ENCODE measurements around the gene MRTFA.

Gene MRTFA

DNA sequence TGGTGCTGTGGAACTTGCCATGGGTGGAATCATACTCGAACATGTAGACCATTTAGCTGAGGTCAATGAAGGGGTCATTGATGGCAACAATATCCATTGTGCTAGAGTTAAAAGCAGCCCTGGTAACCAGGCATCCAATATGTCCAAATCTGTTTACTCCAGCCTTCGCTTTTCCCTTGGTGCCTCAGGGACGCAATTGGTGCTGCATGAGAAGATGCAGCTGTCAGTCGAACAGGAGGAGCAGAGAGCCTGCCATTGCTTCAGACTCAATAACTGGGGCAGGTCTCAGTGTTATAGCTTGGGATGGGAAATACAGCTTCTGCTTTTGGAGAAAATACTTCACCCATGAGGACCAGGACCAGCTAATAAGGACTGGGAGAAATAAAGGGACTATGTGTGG, 37.8 kb upstream of the MRTFA start:
- no peak overlapping the region for H3K27ac ChIP-seq
- H3K27me3 ChIP-seq: peaks cover 0 to 15% of the 10 kb centered on the region in 2 donors
- no peaks in the 10 kb centered on the region for H3K36me3 ChIP-seq
- H3K9me3 ChIP-seq: no peaks in the 10 kb centered on the region
- DNase-seq: no peak
- peaks cover 0 to 7% (median 5%) of the 10 kb centered on the region in 4 donors for H3K4me1 ChIP-seq
- TF ChIP-seq, protein P1, sequence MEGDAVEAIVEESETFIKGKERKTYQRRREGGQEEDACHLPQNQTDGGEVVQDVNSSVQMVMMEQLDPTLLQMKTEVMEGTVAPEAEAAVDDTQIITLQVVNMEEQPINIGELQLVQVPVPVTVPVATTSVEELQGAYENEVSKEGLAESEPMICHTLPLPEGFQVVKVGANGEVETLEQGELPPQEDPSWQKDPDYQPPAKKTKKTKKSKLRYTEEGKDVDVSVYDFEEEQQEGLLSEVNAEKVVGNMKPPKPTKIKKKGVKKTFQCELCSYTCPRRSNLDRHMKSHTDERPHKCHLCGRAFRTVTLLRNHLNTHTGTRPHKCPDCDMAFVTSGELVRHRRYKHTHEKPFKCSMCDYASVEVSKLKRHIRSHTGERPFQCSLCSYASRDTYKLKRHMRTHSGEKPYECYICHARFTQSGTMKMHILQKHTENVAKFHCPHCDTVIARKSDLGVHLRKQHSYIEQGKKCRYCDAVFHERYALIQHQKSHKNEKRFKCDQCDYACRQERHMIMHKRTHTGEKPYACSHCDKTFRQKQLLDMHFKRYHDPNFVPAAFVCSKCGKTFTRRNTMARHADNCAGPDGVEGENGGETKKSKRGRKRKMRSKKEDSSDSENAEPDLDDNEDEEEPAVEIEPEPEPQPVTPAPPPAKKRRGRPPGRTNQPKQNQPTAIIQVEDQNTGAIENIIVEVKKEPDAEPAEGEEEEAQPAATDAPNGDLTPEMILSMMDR (IDR thresholded peaks at IDR 0.05): no peak
- H3K4me3 ChIP-seq: no peak overlapping the region
- intact Hi-C loops (cut with DNase I; ENCODE audit: low total_unique reads): no loop called here

DNA sequence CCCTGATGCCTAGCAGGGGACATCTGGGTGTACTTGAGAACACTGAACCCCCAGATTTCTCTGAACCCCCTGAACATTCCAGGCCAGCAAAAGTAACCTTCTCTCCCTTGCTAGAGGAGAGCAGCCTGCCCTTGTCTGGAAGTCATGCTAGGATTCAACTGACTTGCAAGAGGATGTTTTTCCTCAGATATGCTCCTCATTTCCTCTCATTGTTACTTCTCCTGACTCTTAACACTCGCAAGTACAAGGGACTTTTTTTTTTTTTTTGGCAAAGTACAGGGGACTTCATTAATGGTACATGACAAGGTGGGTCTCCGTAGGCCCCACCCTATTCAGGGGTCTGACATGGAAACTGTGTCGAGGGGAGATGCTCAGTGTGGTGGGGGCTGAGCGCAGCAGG, 36.5 kb upstream of the MRTFA start:
- H3K36me3 ChIP-seq: no peaks in the 10 kb centered on the region
- H3K9me3 ChIP-seq: no peaks in the 10 kb centered on the region
- no peak overlapping the region for H3K27ac ChIP-seq
- TF ChIP-seq, protein P1 (IDR thresholded peaks at IDR 0.05): no peak
- H3K4me3 ChIP-seq: no peak overlapping the region
- intact Hi-C loops (cut with DNase I; ENCODE audit: low total_unique reads): no loop called here
- H3K27me3 ChIP-seq: peaks cover 0 to 2% of the 10 kb centered on the region in 2 donors
- no peaks in the 10 kb centered on the region for H3K4me1 ChIP-seq
- no peak for DNase-seq

DNA sequence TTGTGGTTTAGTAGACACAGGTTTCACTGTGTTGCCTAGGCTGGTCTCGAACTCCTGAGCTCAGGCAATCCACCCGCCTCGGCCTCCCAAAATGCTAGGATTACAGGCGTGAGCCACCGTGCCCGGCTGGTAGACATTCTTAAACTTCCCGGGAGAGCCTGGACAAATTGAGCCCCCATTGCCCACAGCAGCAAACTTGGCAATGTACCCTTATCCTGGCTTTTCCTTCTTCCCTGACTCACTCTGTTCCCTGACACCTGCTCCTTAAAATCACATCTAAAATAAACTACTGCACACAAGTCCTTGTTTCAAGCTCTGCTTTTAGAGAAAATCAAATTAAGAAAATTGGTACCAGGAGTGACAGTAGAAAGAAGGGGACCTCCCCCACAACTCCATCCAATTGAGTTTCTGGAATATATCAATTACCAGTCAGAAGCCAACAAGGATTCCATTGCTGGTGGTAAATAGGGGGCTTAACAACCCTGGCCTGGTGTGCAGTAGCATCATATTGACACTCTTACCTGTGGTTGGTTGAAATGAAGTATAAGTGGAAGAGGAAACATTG, 35.4 kb upstream of the MRTFA start:
- no peak for DNase-seq
- Histone ChIP-seq H3K27me3 (no peaks in the 10 kb centered on the region), H3K9me3 (no peaks in the 10 kb centered on the region), H3K4me1 (peaks cover 0 to 7% (median 5%) of the 10 kb centered on the region in 4 donors), H3K27ac (no peak overlapping the region), H3K36me3 (no peaks in the 10 kb centered on the region), H3K4me3 (no peak overlapping the region)
- intact Hi-C loops (cut with DNase I; ENCODE audit: low total_unique reads): no loop called here
- TF ChIP-seq, protein P1 (IDR thresholded peaks at IDR 0.05): no peak

DNA sequence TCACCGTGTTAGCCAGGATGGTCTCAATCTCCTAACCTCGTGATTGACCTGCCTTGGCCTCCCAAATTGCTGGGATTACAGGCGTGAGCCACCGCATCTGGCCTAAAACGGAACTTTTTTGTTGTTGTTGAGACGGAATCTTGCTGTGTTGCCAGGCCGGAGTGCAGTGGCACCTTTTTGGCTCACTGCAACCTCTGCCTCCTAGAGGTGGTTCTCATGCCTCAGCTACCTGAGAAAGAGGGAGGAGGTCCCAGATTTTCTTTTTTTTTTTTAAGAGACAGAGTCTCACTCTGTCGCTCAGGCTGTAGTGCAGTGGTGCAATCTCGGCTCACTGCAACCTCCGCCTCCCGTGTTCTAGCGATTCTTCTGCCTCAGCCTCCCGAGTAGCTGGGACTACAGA, 34.9 kb upstream of the MRTFA start:
- Histone ChIP-seq H3K27me3 (no peaks in the 10 kb centered on the region), H3K36me3 (no peaks in the 10 kb centered on the region), H3K4me3 (no peak overlapping the region), H3K9me3 (no peaks in the 10 kb centered on the region), H3K27ac (no peak overlapping the region), H3K4me1 (peaks cover 0 to 12% (median 9%) of the 10 kb centered on the region in 4 donors)
- TF ChIP-seq, protein P1 (IDR thresholded peaks at IDR 0.05): no peak
- no peak for DNase-seq
- intact Hi-C loops (cut with DNase I; ENCODE audit: low total_unique reads): no loop called here

DNA sequence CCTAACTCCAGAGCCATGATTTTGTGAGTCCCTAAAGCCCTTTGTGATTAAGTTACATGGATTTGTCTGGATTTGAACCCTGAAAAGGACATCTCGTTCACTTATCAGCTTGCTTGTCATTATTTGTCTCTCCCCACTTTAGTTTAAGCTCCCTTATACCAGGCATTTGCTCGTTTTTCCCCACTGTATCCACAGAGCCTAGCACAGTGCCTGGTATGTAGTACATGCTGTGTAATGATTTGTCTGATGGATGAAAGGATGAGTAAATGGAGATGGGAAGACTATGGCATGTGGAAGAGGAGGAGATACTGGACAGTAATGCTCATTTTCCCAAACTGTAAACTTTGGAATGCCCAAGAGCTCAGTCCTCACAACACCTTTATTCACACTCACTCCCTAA, 33.5 kb upstream of the MRTFA start:
- H3K4me1 ChIP-seq: peaks cover 0 to 25% (median 21%) of the 10 kb centered on the region in 4 donors
- no peaks in the 10 kb centered on the region for H3K27me3 ChIP-seq
- H3K27ac ChIP-seq: no peak overlapping the region
- no peaks in the 10 kb centered on the region for H3K9me3 ChIP-seq
- TF ChIP-seq, protein P1 (IDR thresholded peaks at IDR 0.05): no peak
- no peak overlapping the region for H3K4me3 ChIP-seq
- DNase-seq: no peak
- no peaks in the 10 kb centered on the region for H3K36me3 ChIP-seq
- intact Hi-C loops (cut with DNase I; ENCODE audit: low total_unique reads): no loop called here

Data from tibial artery (tissue), 4 donors.